GM12878 (cell line): ENCODE measurements around the gene TMED7. TPM values are rescaled to one million over a fixed set of nuclear protein-coding genes. Genes with fewer than 3 reads are reported as not detected.

ENCODE experiments used
- ATAC-seq: fragments of 200-7000 bp; cut with Tn5 transposase; 3 replicates; pipeline ENCODE4 v1.9.1; 2020; ENCODE audit warnings: mild to moderate bottlenecking, moderate library complexity
- BruUV-seq: library from RNA; stranded (reverse); fragments of 400-500 nt; replicated peaks from 2 replicates; lab custom pipeline; 2021; lab: Mats Ljungman, UMichigan
- CTCF ChIA-PET: fragments of 300-600 bp; sonication (Branson Sonifier 250); formaldehyde crosslinking; extraction: SDS; loops from one replicate; lab custom pipeline; 2021; ENCODE audit warnings: inconsistent platforms; lab: Yijun Ruan, JAX
- POLR2A ChIA-PET: fragments of 350-600 bp; formaldehyde crosslinking; extraction: SDS; loops from one replicate; lab custom pipeline; 2021; ENCODE audit warnings: inconsistent platforms; lab: Charles Lee
- RAD21 ChIA-PET: fragments of 300-600 bp; sonication (Branson Sonifier 250); formaldehyde crosslinking; loops from one replicate; lab custom pipeline; 2023; ENCODE audit warnings: antibody characterized with exemption; ENCODE audit not compliant: unreplicated experiment; lab: Charles Lee
- SMC1A ChIA-PET: fragments of 300-600 bp; sonication (Branson Sonifier 250); formaldehyde crosslinking; loops from one replicate; lab custom pipeline; 2023; ENCODE audit not compliant: unreplicated experiment, uncharacterized antibody; lab: Charles Lee
- DNase-seq: peaks from one replicate; pipeline ENCODE4 v3.0.0-alpha.2; 2011; ENCODE audit warnings: low read depth, low spot score
- FAIRE-seq: peaks from 3 replicates; lab custom pipeline; 2011; peaks lifted over from hg19 to GRCh38; lab: Jason Lieb, UNC
- H2AFZ ChIP-seq: 2 replicates; pipeline ENCODE4 v1.6.0; 2011; ENCODE audit warnings: low read depth, low read length, control low read depth; ENCODE audit not compliant: control insufficient read depth
- H3K27ac ChIP-seq: 2 replicates; pipeline ENCODE4 v1.5.1; 2011; ENCODE audit warnings: control low read depth; ENCODE audit not compliant: control insufficient read depth, insufficient read depth
- H3K27me3 ChIP-seq, 2 experiments: replicated peaks in 1 of 2; 2 replicates each; pipeline versions ENCODE4 v1.6.0 to v1.6.1; 2011; ENCODE audit warnings: low read length in 1 of 2; ENCODE audit not compliant: control insufficient read depth in 2 of 2, insufficient read depth in 2 of 2
- H3K36me3 ChIP-seq, 2 experiments: 2 replicates each; pipeline ENCODE4 v1.5.1; 2011; ENCODE audit warnings: low read length in 1 of 2; ENCODE audit not compliant: control insufficient read depth in 2 of 2, insufficient read depth in 2 of 2
- H3K4me1 ChIP-seq: 2 replicates; pipeline ENCODE4 v1.6.1; 2011; ENCODE audit warnings: mild to moderate bottlenecking, low read length, moderate library complexity, mixed read lengths; ENCODE audit not compliant: control insufficient read depth, insufficient read depth
- H3K4me2 ChIP-seq: 2 replicates; pipeline ENCODE4 v1.6.0; 2011; ENCODE audit warnings: control low read depth; ENCODE audit not compliant: control insufficient read depth, insufficient read depth
- H3K4me3 ChIP-seq: fragments of 200-600 bp; sonication (generic); 2 replicates; pipeline ENCODE4 v1.5.1; 2016
- H3K79me2 ChIP-seq: 2 replicates; pipeline ENCODE4 v1.6.0; 2011; ENCODE audit warnings: low read length; ENCODE audit not compliant: control insufficient read depth, insufficient read depth
- H3K9ac ChIP-seq: 2 replicates; pipeline ENCODE4 v1.8.0; 2011; ENCODE audit warnings: low read length, control low read depth, mixed read lengths; ENCODE audit not compliant: control insufficient read depth, insufficient read depth
- H3K9me3 ChIP-seq: replicated peaks from 3 replicates; pipeline ENCODE4 v1.5.1; 2011; ENCODE audit warnings: mild to moderate bottlenecking, low read length; ENCODE audit not compliant: control insufficient read depth, insufficient read depth
- H4K20me1 ChIP-seq: 2 replicates; pipeline ENCODE4 v1.6.0; 2011; ENCODE audit not compliant: control insufficient read depth, insufficient read depth
- ATF2 ChIP-seq: IDR thresholded peaks from 2 replicates; pipeline ENCODE4 v1.6.1; 2012; ENCODE audit warnings: low read length, inconsistent platforms
- BCLAF1 ChIP-seq: fragments of 450-650 bp; IDR thresholded peaks from 2 replicates; pipeline ENCODE4 v1.6.1; 2017; ENCODE audit warnings: antibody characterized with exemption, mild to moderate bottlenecking, moderate library complexity
- CBFB ChIP-seq: IDR thresholded peaks from 2 replicates; pipeline ENCODE4 v1.6.1; 2016; ENCODE audit warnings: antibody characterized with exemption, low read depth
- CBX5 ChIP-seq: sonication (generic); IDR thresholded peaks from 2 replicates; pipeline ENCODE4 v1.6.1; 2016; ENCODE audit warnings: low read depth, moderate library complexity, mild to moderate bottlenecking, inconsistent platforms
- CUX1 ChIP-seq: IDR thresholded peaks from 2 replicates; pipeline ENCODE4 v1.6.1; 2012; ENCODE audit warnings: improper control_type of control experiment, low read depth, low read length; ENCODE audit not compliant: insufficient replicate concordance
- EP300 ChIP-seq, 2 experiments: fragments of 150-350 bp in 1 of 2; IDR thresholded peaks; 2 replicates each; pipeline ENCODE4 v1.6.1; 2011 to 2012; ENCODE audit warnings: low read depth in 2 of 2, low read length in 2 of 2, borderline replicate concordance in 1 of 2, improper control_type of control experiment in 1 of 2, inconsistent platforms in 1 of 2; ENCODE audit not compliant: control insufficient read depth in 1 of 2
- GABPA ChIP-seq: IDR thresholded peaks from 2 replicates; pipeline ENCODE4 v1.6.1; 2014; ENCODE audit warnings: antibody characterized with exemption, low read depth, mild to moderate bottlenecking, inconsistent platforms
- MYC ChIP-seq: IDR thresholded peaks from 2 replicates; pipeline ENCODE4 v1.6.1; 2011; ENCODE audit warnings: mild to moderate bottlenecking, low read length, moderate library complexity, inconsistent platforms; ENCODE audit not compliant: insufficient read depth, insufficient replicate concordance, insufficient read length, severe bottlenecking
- TARDBP ChIP-seq: IDR thresholded peaks from 2 replicates; pipeline ENCODE4 v1.6.1; 2016; ENCODE audit warnings: borderline replicate concordance
- USF1 ChIP-seq: IDR thresholded peaks from 2 replicates; pipeline ENCODE4 v1.6.1; 2011; ENCODE audit warnings: borderline replicate concordance, low read depth, mild to moderate bottlenecking, moderate library complexity, mixed read lengths, low read length; ENCODE audit not compliant: insufficient read depth; ENCODE audit errors: extremely low read length
- WRNIP1 ChIP-seq: IDR thresholded peaks from 2 replicates; pipeline ENCODE4 v1.6.1; 2011; ENCODE audit warnings: low read depth, low read length, improper control_type of control experiment, borderline replicate concordance
- ZNF622 ChIP-seq: fragments of 450-650 bp; IDR thresholded peaks from 2 replicates; pipeline ENCODE4 v1.6.1; 2017; ENCODE audit warnings: mild to moderate bottlenecking, inconsistent platforms
- WGBS: methylation state at CpG from one replicate; pipeline ENCODE4 v1.1.6; 2016; ENCODE audit warnings: low lambda C conversion rate; ENCODE audit not compliant: insufficient replicate concordance, insufficient coverage; ENCODE audit errors: missing lambda C conversion rate; 5-methylcytosine and 5-hydroxymethylcytosine counted together
- in situ Hi-C: fragments of 300-500 bp; cut with MboI; formaldehyde crosslinking; loops from 9 replicates; pipeline ENCODE4 v1.14.3; 2018; ENCODE audit warnings: mixed read lengths
- intact Hi-C: fragments of 100-400 bp; cut with micrococcal nuclease; formaldehyde crosslinking; loops from one replicate; pipeline ENCODE4 v1.14.2; 2022; ENCODE audit not compliant: unreplicated experiment
- polyA plus RNA-seq, 11 experiments: library from polyadenylated mRNA; depleted of rRNA in 4 of 11; unstranded in 6 of 11; stranded (reverse) in 5 of 11; fragments of >200 nt; fragmentation: Nextera tagmentation in 4 of 11; fragmentation: Illumina TruSeq in 1 of 11; extraction: Ambion mirVana in 4 of 11; extraction: Trizol in 1 of 11; gene quantifications; 1 replicate in 1 of 11; 2 replicates in 10 of 11; pipeline versions ENCODE4 v1.2.1 to v1.2.3, GENCODE V29; 2011 to 2016; ENCODE audit warnings: inconsistent platforms in 2 of 11, missing spikeins in 2 of 11, low read depth in 1 of 11
- total RNA-seq, 4 experiments: library from RNA; depleted of rRNA in 3 of 4; stranded (reverse); fragments of >200 nt in 3 of 4; fragmentation: Illumina TruSeq in 1 of 4; extraction: Trizol in 1 of 4; gene quantifications; 2 replicates each; pipeline versions ENCODE4 v1.2.1 to v1.2.3, GENCODE V29; 2013 to 2021

The TMED7 gene
- total and polyA plus RNA-seq, 10 of the 15 experiments (the other 5 are each of a cell fraction or from before 2014, with no cell fraction given): 8.0 to 37.3 (median 25.2) TPM

- no peak for DNase-seq
- TF ChIP-seq CUX1: no peak
- TF ChIP-seq EP300 (IDR thresholded peaks at IDR 0.05; ENCODE audit: borderline replicate concordance in 1 of 2, control insufficient read depth in 1 of 2, low read depth in 2 of 2, low read length in 2 of 2): no peak
- no peak for TF ChIP-seq ATF2
- TF ChIP-seq ZNF622: no peak
- no peak for TF ChIP-seq TARDBP
- no peak for TF ChIP-seq WRNIP1
- no peak for TF ChIP-seq MYC
- no peak for TF ChIP-seq CBFB
- TF ChIP-seq CBX5: no peak
- TF ChIP-seq GABPA: no peak
- TF ChIP-seq USF1: no peak
- no peak for TF ChIP-seq BCLAF1
- ChIA-PET POLR2A (interaction anchor here (1.2 kb wide), 1 partner anchor 11 kb away, joined by 4 read pairs; no protein-coding TSS in a partner anchor), SMC1A (interaction anchor here (0.9 to 5.6 kb wide), 8 partner anchors 11 to 284 kb away, joined by 4 to 48 read pairs (median 5); partner anchors contain the start of genes FEM1C and TICAM2), CTCF (interaction anchor here (1.2 to 6.0 kb wide), 6 partner anchors 11 to 280 kb away, joined by 4 to 85 read pairs (median 14); no protein-coding TSS in a partner anchor), RAD21 (interaction anchor here (0.9 to 5.7 kb wide), 6 partner anchors 10 to 281 kb away, joined by 3 to 41 read pairs (median 8); partner anchors contain the start of gene TICAM2)
- H3K4me1 ChIP-seq: peaks cover 7% of the 10 kb centered on the region; the same call in 1 of the 2 replicates
- peaks cover 0 to 3% of the 10 kb centered on the region in 2 experiments; a peak in 1 of 4 replicates for H3K36me3 ChIP-seq
- no TSS peak for BruUV-seq
- no peak overlapping the region for H3K27ac ChIP-seq
- intact Hi-C loops: loop anchor here (5.0 kb wide), 2 partner anchors 197 to 212 kb away; no protein-coding TSS in a partner anchor
- H3K27me3 ChIP-seq: no peaks in the 10 kb centered on the region
- H3K4me3 ChIP-seq: no peak overlapping the region
- in situ Hi-C loops: loop anchor here (25.0 kb wide), 1 partner anchor 1152 kb away; no protein-coding TSS in a partner anchor
- FAIRE-seq: no peak
- H3K9me3 ChIP-seq: no peaks in the 10 kb centered on the region; the same call in 2 of the 3 replicates
- no peaks in the 10 kb centered on the region for H4K20me1 ChIP-seq
- WGBS: 96% methylated on average over 3 of the region's 3 CpGs
- no peak overlapping the region for H2AFZ ChIP-seq
- H3K4me2 ChIP-seq: no peak overlapping the region
- no peak overlapping the region for H3K9ac ChIP-seq
- ATAC-seq: no peak; the same call in 2 of the 3 replicates
- peaks cover 2% of the 10 kb centered on the region; the same call in 1 of the 2 replicates for H3K79me2 ChIP-seq
Observed at GRCh38 chr5:115589043-115589442, 36.8 kb downstream of the TMED7 start.
